Lower lobe of right lung (tissue), 2 donors: ENCODE data around the gene MTHFD1L. TPM values are rescaled to one million over a fixed set of nuclear protein-coding genes. Genes with fewer than 3 reads are reported as not detected.

Experiments
- ATAC-seq, 2 donors: fragments of 200-7000 bp; cut with Tn5 transposase; one replicate each; pipeline ENCODE4 v1.9.1; 2020 to 2022; ENCODE audit warnings: mild to moderate bottlenecking in 2 of 2, moderate library complexity in 2 of 2
- DNase-seq: peaks from one replicate; pipeline ENCODE4 v3.0.0-alpha.2; 2020
- H3K27ac ChIP-seq: fragments of 200-600 bp; one replicate; pipeline ENCODE4 v1.8.0; 2022
- H3K27me3 ChIP-seq: fragments of 200-600 bp; one replicate; pipeline ENCODE4 v1.8.0; 2022; ENCODE audit warnings: low read depth
- H3K36me3 ChIP-seq: fragments of 200-600 bp; one replicate; pipeline ENCODE4 v1.8.0; 2022; ENCODE audit warnings: mild to moderate bottlenecking
- H3K4me1 ChIP-seq: fragments of 200-600 bp; one replicate; pipeline ENCODE4 v1.8.0; 2022
- H3K4me3 ChIP-seq: fragments of 200-600 bp; one replicate; pipeline ENCODE4 v1.8.0; 2022; ENCODE audit warnings: mild to moderate bottlenecking
- H3K9me3 ChIP-seq: fragments of 200-600 bp; one replicate; pipeline ENCODE4 v1.8.0; 2022
- intact Hi-C: fragments of 100-400 bp; cut with DNase I; formaldehyde crosslinking; loops from one replicate; pipeline ENCODE4 v1.11.0; 2022
- total RNA-seq: library from RNA; stranded (reverse); fragmentation: NEBNext Ultra II Directional; extraction: Animal tissue kit (Norgen Biotek cat#: 25700); gene quantifications from one replicate; pipeline ENCODE4 v1.2.1, GENCODE V29; 2021
- TF ChIP-seq, protein P1 (sequence below): fragments of 200-600 bp; IDR thresholded peaks from one replicate; pipeline ENCODE4 v1.8.0; 2022; ENCODE audit warnings: antibody characterized with exemption, mild to moderate bottlenecking
- donor health status: DM: no; HTN: yes; CAD: no; lungs with severe emphysema.

MTHFD1L gene
- total RNA-seq, 1 donor from 2014 or later: 22.1 TPM

DNA sequence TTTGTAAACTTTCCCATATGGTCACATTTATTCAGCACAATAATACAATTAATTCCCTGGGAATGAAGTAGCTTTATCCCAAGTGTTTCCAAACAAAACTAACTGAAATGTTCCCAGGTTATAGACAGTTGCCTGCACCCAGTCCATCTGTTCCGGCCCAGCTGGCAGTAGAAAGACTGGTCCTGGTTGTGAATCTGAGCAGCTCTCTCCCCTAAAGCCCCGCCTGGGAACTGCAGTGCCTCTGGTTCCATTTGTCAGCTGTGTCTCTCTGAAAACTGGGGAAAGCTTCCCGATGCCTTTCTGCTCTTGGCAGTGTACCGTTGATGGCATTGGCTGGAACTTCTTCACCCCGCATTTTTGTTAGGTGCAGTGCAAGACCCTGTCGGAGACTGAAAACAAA is 8.7 kb downstream of the MTHFD1L start:
- intact Hi-C loops: no loop called here
- ATAC-seq (no peak), DNase-seq (no peak)
- no peak overlapping the region for H3K27ac ChIP-seq
- TF ChIP-seq, protein P1, sequence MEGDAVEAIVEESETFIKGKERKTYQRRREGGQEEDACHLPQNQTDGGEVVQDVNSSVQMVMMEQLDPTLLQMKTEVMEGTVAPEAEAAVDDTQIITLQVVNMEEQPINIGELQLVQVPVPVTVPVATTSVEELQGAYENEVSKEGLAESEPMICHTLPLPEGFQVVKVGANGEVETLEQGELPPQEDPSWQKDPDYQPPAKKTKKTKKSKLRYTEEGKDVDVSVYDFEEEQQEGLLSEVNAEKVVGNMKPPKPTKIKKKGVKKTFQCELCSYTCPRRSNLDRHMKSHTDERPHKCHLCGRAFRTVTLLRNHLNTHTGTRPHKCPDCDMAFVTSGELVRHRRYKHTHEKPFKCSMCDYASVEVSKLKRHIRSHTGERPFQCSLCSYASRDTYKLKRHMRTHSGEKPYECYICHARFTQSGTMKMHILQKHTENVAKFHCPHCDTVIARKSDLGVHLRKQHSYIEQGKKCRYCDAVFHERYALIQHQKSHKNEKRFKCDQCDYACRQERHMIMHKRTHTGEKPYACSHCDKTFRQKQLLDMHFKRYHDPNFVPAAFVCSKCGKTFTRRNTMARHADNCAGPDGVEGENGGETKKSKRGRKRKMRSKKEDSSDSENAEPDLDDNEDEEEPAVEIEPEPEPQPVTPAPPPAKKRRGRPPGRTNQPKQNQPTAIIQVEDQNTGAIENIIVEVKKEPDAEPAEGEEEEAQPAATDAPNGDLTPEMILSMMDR: no peak
- no peaks in the 10 kb centered on the region for H3K9me3 ChIP-seq
- H3K36me3 ChIP-seq: peaks cover 10% of the 10 kb centered on the region
- no peaks in the 10 kb centered on the region for H3K27me3 ChIP-seq
- peaks cover 11% of the 10 kb centered on the region for H3K4me1 ChIP-seq
- H3K4me3 ChIP-seq: no peak overlapping the region

DNA sequence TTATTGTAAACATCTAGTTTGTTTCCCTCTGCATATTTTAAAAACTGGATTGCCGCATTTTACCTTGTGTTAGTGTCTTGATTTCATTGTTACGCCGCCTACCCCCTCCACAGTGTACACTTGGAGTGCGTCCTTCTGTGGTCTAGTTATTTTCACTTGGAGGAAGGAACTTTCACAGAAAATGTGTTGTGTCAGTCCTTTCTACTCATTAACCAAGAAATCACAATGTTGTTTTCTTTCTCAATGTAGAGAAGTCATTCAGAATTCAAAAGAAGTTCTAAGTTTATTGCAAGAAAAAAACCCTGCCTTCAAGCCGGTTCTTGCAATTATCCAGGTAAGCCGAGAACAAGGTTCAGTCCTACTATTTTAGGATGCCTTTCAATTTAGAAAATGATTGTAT is 10.3 kb downstream of the MTHFD1L start:
- H3K36me3 ChIP-seq: peaks cover 10% of the 10 kb centered on the region
- TF ChIP-seq, protein P1: no peak
- no peak overlapping the region for H3K27ac ChIP-seq
- intact Hi-C loops: no loop called here
- H3K4me3 ChIP-seq: no peak overlapping the region
- ATAC-seq (no peak), DNase-seq (no peak)
- peaks cover 11% of the 10 kb centered on the region for H3K4me1 ChIP-seq
- no peaks in the 10 kb centered on the region for H3K9me3 ChIP-seq
- no peaks in the 10 kb centered on the region for H3K27me3 ChIP-seq

DNA sequence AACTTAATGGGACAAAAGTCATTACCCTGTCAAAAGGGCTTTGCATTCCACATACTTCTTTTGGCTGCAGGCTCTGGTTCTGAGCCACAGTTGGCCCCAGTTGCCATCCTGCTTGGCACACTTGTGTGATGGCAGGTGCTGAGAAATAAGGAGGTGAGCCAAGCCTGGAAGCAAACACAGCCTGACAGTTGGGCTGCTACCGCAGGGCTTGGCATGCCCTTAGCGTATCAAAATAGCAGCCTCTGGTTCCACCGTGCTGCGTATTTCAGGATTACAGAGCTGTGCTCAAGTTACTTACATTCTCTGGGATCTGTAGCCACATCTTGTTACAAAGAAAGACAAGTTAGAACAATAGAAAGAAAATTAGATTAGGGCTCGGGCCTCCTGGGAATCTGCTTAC is 11.1 kb downstream of the MTHFD1L start:
- no peaks in the 10 kb centered on the region for H3K27me3 ChIP-seq
- H3K27ac ChIP-seq: no peak overlapping the region
- TF ChIP-seq, protein P1: no peak
- peak; percentile 37 to 72 for ATAC-seq
- H3K4me3 ChIP-seq: no peak overlapping the region
- no peaks in the 10 kb centered on the region for H3K9me3 ChIP-seq
- H3K36me3 ChIP-seq: peaks cover 10% of the 10 kb centered on the region
- no peak for DNase-seq
- intact Hi-C loops: no loop called here
- H3K4me1 ChIP-seq: peaks cover 16% of the 10 kb centered on the region

DNA sequence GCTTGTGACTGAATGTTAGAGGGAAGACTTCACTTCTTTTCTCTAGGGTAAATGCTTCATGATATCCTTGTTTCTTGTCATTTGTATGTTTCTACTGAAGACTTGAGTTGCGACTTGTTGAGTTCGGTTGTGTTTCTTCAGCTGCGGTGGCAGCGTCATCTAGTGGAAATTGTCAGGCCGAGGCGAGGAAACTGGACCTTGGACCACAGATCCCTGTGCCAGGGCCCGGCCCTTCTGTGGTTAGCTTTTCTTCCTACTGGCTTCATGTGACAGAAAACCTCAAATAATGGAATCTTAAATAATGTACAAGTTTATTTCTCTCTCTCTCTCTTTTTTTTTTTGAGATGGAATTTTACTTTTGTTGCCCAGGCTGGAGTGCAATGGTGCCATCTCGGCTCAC is 12.4 kb downstream of the MTHFD1L start:
- ATAC-seq (no peak), DNase-seq (no peak)
- Histone ChIP-seq H3K36me3 (peaks cover 10% of the 10 kb centered on the region), H3K4me1 (peaks cover 26% of the 10 kb centered on the region), H3K4me3 (no peak overlapping the region), H3K27me3 (no peaks in the 10 kb centered on the region), H3K9me3 (no peaks in the 10 kb centered on the region), H3K27ac (no peak overlapping the region)
- TF ChIP-seq, protein P1: no peak
- intact Hi-C loops: no loop called here

DNA sequence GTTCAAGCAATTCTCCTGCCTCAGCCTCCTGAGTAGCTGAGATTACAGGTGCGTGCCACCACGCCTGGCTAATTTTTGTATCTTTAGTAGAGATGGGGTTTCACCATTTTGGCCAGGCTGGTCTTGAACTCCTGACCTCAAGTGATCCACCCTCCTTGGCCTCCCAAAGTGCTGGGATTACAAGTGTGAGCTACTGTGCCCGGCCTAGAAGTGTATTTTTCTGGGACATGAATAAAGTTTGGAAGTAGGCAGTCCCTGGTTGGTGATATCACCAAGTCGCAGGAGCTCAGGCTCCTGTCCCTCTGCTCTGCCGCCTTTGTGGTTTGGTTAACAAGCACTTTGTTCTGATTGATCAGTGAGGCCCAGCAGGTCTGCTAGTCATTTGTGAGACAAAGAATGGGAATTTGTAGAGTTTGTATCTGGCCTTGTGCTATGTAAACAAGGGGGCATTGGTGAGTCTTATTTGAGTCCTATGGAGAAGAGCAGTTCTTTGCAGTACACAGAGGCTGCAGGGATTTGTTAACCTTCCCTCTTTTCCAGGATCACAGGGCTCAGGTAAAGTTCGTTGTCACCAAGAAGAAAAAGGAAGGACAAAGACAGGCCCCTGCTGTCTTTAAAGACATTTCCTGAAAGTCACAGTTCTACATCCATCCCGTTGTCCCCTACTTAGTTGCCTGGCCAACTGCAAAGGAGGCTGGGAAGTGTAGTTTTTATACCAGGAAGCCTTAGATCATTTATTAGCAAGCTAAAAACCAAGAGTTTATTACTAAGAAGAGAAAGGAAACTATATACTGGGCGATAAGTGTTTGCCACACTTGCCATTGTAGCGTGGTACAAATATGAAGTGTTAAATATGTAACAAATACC is 13.1 kb downstream of the MTHFD1L start:
- H3K36me3 ChIP-seq: peaks cover 10% of the 10 kb centered on the region
- TF ChIP-seq, protein P1: no peak
- DNase-seq (no peak), ATAC-seq (no peak)
- intact Hi-C loops: no loop called here
- H3K4me3 ChIP-seq: no peak overlapping the region
- H3K27ac ChIP-seq: no peak overlapping the region
- peaks cover 28% of the 10 kb centered on the region for H3K4me1 ChIP-seq
- H3K27me3 ChIP-seq: no peaks in the 10 kb centered on the region
- no peaks in the 10 kb centered on the region for H3K9me3 ChIP-seq
